Activated naive CD4-positive, alpha-beta T cell treated with Interleukin-2 at 50 U/mL for 16 hours (primary cell): ENCODE results near the gene DOCK6.
A peak's percentile ranks its signal among the peaks of the same experiment; 100 is the strongest.

ENCODE experiments used
- DNase-seq: peaks from one replicate; pipeline ENCODE4 v3.0.0-alpha.2; 2020

The DOCK6 gene

GRCh38 chr19:11244846-11245589 lies 17.3 kb downstream of the DOCK6 start:
- DNase-seq: no peak

- no peak for DNase-seq
These were observed 18.5 kb downstream of the DOCK6 start for GRCh38 chr19:11243798-11244169.

- peak; percentile 85 for DNase-seq
These were observed 19.2 kb downstream of the DOCK6 start for GRCh38 chr19:11242864-11243797.

- no peak for DNase-seq
These were observed 20.3 kb downstream of the DOCK6 start for GRCh38 chr19:11242025-11242424.

GRCh38 chr19:11240008-11240444 lies 22.3 kb downstream of the DOCK6 start:
- DNase-seq: no peak

GRCh38 chr19:11239377-11240000 lies 22.8 kb downstream of the DOCK6 start, which contains the start of gene ANGPTL8:
Gene ANGPTL8 (plus strand): TSS chr19:11239619. CDS start chr19:11239638, 19 bp downstream.
- no peak for DNase-seq

GRCh38 chr19:11238781-11239376 lies 23.4 kb downstream of the DOCK6 start:
- DNase-seq: no peak

- no peak for DNase-seq
These were observed 24.3 kb downstream of the DOCK6 start for GRCh38 chr19:11238041-11238440.

GRCh38 chr19:11237321-11237720 lies 25.0 kb downstream of the DOCK6 start:
- DNase-seq: no peak

GRCh38 chr19:11236324-11237301 lies 25.7 kb downstream of the DOCK6 start:
- no peak for DNase-seq

GRCh38 chr19:11234486-11235075 lies 27.7 kb downstream of the DOCK6 start:
- DNase-seq: no peak

- no peak for DNase-seq
These were observed 29.3 kb downstream of the DOCK6 start for GRCh38 chr19:11233073-11233472.

- DNase-seq: no peak
These were observed 29.8 kb downstream of the DOCK6 start for GRCh38 chr19:11232555-11232954.

- DNase-seq: no peak
These were observed 31.5 kb downstream of the DOCK6 start for GRCh38 chr19:11230621-11231386.

GRCh38 chr19:11227195-11227886 lies 35.0 kb downstream of the DOCK6 start:
- no peak for DNase-seq

GRCh38 chr19:11226716-11227166 lies 35.6 kb downstream of the DOCK6 start:
- DNase-seq: no peak

- no peak for DNase-seq
These were observed 36.5 kb downstream of the DOCK6 start for GRCh38 chr19:11225815-11226214.

- no peak for DNase-seq
These were observed 37.2 kb downstream of the DOCK6 start for GRCh38 chr19:11225172-11225571.

GRCh38 chr19:11224429-11224828 lies 37.9 kb downstream of the DOCK6 start:
- no peak for DNase-seq

- DNase-seq: no peak
These were observed 39.1 kb downstream of the DOCK6 start for GRCh38 chr19:11223200-11223599.
